NCI-H460 (cell line): ENCODE results near the gene FER. TPM values are rescaled to one million over a fixed set of nuclear protein-coding genes. Genes with fewer than 3 reads are reported as not detected.
"Not testable (repeated sequence)": the region's sequence is repeated elsewhere in the genome, so short reads cannot be mapped to it uniquely, and the experiment has no call there.

ENCODE experiments used
- DNase-seq: peaks from one replicate; pipeline ENCODE4 v3.0.0-alpha.2; 2016; ENCODE audit warnings: low read depth; ENCODE audit errors: extremely low read depth
- total RNA-seq: library from RNA; depleted of rRNA; stranded (reverse); fragments of >200 nt; shearing (Covaris generic); gene quantifications from 2 replicates; pipeline ENCODE4 v1.2.3, GENCODE V29; 2014

FER gene
- total RNA-seq, 1 experiment from 2014 or later = 14.4 TPM

- DNase-seq = no peak
Measured at GRCh38 chr5:108869066-108869465, 121.4 kb downstream of the FER start.

DNA sequence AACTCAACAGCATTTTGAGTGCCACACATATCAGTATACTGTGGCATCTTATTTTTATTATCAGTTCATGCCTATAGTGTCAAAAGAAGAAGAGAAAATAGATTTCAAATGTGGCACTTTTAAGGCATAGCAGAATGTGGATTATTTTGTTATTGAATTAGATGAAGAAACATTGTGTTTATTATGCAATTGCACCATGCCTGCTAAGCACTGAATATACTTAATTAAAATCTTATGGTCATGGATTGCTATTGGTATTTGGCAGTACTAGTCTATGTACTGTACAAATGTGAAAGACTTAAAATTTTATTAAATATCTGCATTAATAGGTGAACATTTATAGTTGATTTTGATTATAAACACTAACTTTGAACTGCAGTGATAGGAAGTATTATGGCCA, 128.8 kb downstream of the FER start:
- no peak for DNase-seq

GRCh38 chr5:108878756-108879155, 131.1 kb downstream of the FER start:
- DNase-seq = no peak

- DNase-seq = no peak
Measured at GRCh38 chr5:108881133-108881532, 133.4 kb downstream of the FER start.

GRCh38 chr5:108884736-108885135, 137.0 kb downstream of the FER start:
- no peak for DNase-seq

- no peak for DNase-seq
Measured at GRCh38 chr5:108898257-108898656, 150.6 kb downstream of the FER start.

GRCh38 chr5:108898707-108899106, 151.0 kb downstream of the FER start:
- no peak for DNase-seq

DNA sequence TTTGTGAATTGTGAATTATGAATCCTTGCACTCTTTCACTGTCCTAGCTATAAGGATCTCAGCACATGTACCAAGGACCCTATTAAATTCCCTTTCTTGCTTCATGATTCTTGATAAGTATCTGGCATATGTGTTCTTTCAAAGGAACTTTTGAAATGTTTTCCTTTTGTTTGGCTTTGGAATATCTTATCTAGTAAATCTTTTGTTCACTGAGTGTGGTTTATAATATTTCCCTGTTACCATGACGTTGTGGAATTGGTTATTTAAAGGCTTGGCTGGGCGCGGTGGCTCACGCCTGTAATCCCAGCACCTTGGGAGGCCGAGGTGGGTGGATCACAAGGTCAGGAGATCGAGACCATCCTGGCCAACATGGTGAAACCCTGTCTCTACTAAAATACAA, 151.5 kb downstream of the FER start:
- DNase-seq = not testable (repeated sequence)

DNA sequence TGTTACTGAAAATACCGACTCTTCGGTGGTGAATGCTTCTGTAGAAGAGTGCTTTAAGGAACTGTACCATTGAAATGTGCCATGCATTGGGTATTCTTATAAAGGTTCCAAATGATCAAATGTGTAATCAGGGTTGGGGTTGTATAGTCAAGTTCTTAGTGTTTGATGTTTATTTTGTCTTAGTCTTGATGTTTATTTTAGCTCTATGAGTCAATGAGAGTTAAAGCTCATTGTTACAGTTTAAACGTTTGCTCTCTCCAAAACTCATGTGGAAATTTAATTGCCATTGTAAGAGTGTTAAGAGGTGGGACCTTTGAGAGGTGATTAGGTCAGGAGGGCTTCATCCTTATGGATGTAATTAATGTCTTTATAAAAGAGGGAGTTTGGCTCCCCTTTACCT, 153.0 kb downstream of the FER start:
- DNase-seq = no peak

- DNase-seq = no peak
Measured at GRCh38 chr5:108905805-108906204, 158.1 kb downstream of the FER start.

DNA sequence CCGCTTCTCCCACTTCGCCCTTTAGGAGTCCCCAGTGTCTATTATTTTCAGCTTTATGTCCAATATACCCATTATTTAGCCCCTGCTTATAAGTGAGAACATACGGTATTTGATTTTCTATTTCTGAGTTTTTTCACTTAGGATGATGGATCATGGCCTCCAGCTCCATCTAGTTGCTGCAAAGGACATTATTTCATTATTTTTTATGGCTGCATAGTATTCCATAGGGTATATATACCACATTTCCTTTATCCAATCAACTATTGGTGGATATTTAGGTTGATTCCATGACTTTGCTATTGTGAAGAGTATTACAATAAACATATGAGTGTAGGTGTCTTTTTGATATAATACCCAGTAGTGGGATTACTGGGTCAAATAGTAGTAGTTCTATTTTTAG, 162.9 kb downstream of the FER start:
- DNase-seq = no peak

- no peak for DNase-seq
Measured at GRCh38 chr5:108911055-108911454, 163.4 kb downstream of the FER start.

DNA sequence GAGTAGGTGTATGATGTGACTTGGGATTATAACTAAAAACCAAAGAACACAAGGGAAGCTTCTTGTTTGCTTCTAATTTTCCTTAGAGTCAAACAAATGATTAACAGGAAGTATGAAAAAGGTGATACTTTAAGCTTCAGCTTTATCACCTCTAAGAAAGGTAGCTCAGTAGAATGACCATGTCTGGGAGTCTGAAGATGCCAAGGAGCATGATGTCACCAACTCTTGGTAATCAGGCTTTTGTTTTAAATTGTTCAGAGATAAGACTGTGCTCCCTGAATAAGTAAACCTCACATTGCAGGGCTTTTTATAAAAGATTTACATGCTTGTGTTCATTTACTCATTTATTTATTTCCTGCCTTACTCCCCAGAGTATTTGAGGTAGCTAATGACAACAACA, 169.9 kb downstream of the FER start:
- no peak for DNase-seq

- DNase-seq = no peak
Measured at GRCh38 chr5:108919591-108920326, 172.1 kb downstream of the FER start.

DNA sequence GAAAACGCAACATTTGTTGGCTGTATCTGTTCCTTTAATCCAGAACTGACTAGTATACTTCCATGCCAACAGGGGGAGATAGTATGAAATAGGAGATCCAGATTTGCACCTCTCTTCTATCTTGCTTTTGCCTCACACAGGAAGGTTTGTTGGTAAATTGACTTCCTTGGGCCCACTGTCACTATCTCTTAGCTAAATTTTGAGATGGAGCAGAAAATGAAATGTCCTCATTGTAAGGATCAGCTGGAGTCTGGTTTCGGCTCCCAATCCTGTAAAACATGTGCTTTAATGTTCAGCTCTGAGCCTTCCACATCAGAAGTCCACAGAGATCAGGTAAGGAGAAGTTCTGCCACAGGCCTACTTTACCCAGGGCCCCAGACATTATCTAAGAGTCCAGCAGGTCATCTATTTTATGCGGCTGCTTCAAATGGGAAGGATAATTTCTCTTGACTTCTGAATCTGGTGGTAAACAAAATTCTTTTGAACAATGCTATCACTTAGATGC, 176.8 kb downstream of the FER start:
- DNase-seq = no peak

DNA sequence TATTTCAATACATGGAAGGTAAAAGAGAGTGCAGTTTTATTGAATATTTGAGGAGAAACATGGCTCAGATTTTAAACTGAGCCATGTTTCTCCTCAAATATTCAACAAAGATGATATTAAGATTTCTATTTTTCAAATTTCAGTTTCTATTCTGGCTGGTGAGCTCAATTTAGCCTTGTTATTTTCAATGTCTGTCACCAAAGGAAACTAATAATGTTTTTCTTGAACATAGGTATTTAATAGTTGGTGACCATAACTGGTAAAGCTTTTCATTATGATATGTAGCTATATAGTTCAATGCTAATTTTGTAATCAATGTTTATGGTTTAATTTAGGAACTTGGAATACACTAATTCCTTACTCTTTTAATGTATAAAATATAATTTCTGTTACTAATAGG, 177.4 kb downstream of the FER start:
- no peak for DNase-seq

DNA sequence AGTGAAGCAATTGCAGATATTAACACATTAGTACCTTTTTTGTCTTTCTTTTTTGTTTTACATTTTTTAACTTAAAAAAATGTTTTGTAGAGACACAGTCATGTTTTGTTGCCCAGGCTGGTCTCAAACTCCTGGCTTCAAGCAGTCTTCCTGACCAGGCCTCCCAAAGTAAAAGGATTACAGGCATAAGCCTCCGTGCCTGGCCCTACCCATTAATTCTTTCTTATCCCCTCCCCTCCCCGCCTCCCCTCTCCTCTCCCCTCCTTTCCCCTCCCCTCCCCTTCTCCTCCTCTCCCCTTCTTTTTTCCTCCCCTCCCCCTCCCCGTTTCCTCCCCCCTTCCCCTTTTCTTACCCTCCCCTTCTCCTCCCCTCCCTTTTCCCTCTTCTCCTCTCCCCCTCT, 182.4 kb downstream of the FER start:
- DNase-seq = no peak

DNA sequence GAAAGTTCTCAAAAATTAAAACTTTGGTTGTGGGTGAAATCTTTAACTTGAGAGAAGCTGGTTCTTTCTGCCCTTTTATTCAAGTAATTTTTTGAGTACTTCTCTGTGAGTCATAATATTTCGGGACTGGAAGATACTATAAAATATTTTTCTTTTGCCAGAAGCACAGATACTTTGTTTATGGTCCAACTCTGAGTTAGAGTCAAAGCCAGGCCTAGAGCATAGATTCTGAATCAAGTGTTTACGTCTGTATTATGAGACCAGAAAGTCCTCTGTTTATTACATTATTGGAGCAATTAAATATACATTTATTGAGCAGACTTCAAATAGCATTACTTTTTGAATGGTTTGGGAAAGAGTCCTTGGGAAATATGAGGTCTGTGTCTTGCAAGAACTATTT, 187.9 kb downstream of the FER start:
- DNase-seq = no peak

GRCh38 chr5:108937221-108937620, 189.5 kb downstream of the FER start:
- no peak for DNase-seq

GRCh38 chr5:108940506-108940905, 192.8 kb downstream of the FER start:
- no peak for DNase-seq

DNA sequence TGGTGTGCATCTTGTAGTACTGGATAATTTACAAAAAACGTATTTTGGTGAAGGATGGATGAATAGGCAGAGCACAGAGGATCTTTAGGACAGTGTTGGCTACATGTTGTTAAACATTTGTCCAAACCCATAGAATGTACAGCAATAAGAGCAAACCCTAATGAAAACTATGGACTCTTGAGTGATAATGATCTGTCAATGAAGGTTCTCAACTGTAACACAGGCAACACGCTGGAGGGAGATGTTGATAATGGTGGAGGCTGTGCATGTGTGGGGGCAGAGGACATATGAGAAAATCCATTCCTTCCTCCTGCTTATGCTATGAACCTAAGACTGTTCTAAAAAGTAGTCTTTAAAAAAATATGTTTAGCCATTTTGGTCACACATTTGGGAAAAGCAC, 194.0 kb downstream of the FER start:
- no peak for DNase-seq

- no peak for DNase-seq
Measured at GRCh38 chr5:108942701-108943100, 195.0 kb downstream of the FER start.

- no peak for DNase-seq
Measured at GRCh38 chr5:108945094-108945493, 197.4 kb downstream of the FER start.
